GM10847 (cell line): ENCODE results near the gene BTN2A1.

Experiments
- POLR2A ChIP-seq: IDR thresholded peaks from 2 replicates; pipeline ENCODE4 v1.6.1; 2011; ENCODE audit not compliant: insufficient read length; ENCODE audit errors: extremely low read depth

BTN2A1 gene

GRCh38 chr6:26455357-26455970 lies 2.3 kb upstream of the BTN2A1 start:
- no peak for TF ChIP-seq POLR2A

- TF ChIP-seq POLR2A = no peak
These were observed 420 bp upstream of the BTN2A1 start for GRCh38 chr6:26457264-26457805.

GRCh38 chr6:26459023-26459810 lies 1.5 kb downstream of the BTN2A1 start:
- TF ChIP-seq POLR2A = no peak

GRCh38 chr6:26464014-26464413 lies 6.3 kb downstream of the BTN2A1 start:
- no peak for TF ChIP-seq POLR2A

DNA sequence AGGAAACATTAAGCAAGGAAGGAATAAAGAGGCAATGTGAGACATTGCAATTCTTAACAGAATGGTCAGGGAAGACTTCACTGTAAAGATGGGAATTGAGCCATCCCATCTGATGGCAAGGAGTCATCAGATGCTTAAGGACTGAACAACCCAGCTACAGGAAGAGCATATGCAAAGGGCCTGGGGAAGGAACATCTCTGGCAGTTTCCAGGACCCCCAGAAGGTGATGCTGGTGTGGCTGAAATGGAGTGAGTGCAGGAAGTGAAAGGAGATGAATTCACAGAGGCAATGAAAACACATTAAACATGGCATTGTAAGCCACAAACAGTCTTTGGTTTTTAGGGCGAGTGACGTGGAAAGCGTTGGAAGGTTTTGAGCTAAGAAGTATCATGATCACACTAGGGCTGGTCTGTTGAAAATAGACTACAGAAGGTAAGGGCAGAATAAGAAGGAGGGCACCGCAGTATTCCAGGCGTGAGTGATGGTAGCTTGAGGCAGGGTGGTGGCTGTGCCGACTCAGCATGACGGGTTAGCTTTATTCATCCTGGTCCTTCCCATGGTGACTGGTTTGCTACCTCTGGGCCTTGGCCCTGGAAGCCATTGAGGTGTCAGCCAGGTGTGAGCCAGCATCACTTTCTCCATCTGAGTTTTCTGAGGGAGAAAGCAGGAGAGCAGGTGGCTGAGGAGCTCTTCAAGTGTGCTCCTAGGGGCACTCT lies 6.8 kb downstream of the BTN2A1 start:
- no peak for TF ChIP-seq POLR2A

DNA sequence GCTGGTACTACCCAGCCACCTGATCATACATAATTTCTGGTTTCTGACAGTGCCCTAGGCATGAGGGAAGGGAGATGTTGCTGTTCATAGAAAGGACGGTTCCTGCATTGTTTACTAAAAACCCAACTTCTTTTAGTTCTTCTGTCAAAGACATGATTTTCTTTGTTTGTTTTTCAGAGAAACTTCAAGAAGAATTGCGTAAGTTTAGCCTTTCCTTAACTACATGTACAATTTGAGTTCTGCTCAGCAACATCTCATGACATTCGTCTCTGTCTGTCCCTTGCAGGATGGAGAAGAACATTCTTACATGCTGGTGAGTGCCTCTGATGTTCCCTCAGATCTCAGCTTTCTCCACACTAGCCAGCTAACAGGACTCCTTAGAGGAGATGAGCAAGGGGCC lies 8.0 kb downstream of the BTN2A1 start:
- no peak for TF ChIP-seq POLR2A

DNA sequence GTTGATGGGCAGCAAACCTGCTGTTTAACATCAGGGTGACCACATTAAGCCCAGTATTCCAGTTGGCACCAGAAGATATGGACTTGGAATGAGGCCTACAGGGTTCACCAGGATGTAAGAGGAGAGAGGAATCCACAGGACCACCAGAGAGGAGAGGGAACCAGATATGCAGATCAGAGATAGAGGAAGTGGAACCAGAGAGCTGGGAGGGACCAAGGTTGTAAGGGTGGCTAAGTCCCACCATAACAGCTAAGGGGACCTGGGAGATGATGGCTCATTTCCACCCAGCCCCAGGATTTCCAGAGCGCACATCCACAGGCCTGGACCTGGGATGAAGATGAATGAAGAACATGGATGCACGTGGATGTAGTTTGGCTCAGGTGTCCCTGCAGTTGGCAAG lies 11.1 kb downstream of the BTN2A1 start:
- TF ChIP-seq POLR2A = no peak

- no peak for TF ChIP-seq POLR2A
These were observed 12.9 kb downstream of the BTN2A1 start for GRCh38 chr6:26470643-26471042.

- TF ChIP-seq POLR2A = no peak
These were observed 14.2 kb downstream of the BTN2A1 start for GRCh38 chr6:26471970-26472369.

DNA sequence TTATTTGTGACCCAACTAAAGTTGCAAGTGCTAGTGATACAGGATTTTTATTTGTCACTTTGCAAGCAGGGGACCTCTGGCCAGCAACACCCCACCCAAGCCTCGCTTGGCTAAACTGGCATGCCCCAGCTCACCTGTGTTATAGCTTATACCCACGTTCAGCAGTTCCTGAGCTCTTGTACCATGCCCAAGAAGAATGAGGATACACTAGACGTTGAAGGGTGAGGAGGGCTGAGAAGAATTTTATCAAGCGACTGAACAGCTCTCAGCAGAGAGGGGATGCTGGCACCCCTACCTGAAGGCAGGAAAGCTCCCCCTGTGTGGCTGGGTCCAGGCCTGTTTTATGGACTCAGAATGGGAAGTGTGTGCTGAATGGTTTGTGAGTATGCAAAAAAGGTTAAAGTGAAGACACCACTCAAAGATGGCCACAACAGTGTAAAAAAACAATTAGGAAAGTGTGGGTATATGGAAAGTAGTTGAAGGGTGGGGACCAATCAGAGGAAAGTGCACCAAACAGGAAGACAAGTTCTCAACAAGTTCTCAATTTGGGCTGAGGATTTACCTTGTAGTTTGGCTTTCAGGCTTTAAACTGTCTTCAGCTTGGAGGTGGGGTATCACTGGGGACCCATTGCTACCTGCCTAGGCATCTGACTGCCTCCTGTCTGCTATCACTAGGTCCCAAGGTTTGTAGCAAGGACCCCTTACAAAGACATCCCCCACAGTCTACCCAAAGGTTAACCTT lies 15.0 kb downstream of the BTN2A1 start:
- TF ChIP-seq POLR2A = no peak

DNA sequence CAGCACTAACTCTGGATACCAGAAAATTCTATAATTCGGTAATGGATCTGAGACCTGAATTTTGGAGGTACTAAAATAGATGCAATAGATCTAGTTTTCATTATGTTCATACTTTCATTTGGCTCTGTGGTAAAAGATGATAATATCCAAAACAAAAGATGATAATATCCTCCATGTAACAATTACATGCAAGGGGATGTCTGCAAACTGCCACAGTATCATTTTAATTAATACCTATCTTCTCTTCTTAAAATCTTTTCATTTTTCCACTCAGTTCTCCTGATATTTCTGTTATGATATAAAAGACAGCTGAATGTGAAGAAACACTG lies 15.6 kb downstream of the BTN2A1 start:
- no peak for TF ChIP-seq POLR2A

DNA sequence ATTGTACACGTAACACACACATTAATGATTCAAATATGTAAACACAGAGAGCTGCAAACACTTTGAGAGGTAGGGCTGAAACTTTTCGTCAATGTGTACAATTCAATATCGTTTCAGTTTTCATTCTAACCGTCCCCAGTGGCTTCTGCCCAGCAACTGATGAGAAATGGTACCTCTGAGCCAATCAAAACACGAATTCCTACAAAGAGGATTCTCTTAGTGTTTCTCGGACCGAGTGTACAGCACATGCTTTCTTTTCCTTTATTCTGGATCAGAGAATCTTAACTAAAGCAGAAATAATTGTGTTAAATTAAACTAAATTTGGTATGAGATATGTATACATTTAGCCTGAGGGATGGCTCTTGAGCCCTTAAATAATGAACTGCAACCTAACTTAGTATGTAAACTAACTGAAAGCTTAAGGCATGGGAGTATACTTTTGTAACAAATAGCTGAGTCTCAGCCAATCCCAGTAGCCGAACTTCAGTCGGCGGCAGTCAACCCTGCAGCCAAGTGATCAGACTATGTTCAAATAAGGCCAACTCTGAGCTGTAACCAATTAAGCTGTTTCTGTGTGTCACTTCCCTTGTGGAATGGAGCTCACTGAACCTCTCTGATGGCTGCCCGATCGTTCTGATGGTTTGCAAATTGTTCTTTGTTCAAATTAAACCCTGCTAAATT lies 16.1 kb downstream of the BTN2A1 start:
- TF ChIP-seq POLR2A = peak; percentile 30

- TF ChIP-seq POLR2A = no peak
These were observed 16.7 kb downstream of the BTN2A1 start for GRCh38 chr6:26474439-26474881.

- TF ChIP-seq POLR2A = no peak
These were observed 18.3 kb downstream of the BTN2A1 start for GRCh38 chr6:26475823-26476729.
